A673 (cell line): ENCODE measurements around the gene PNPLA6. TPM values are rescaled to one million over a fixed set of nuclear protein-coding genes. Genes with fewer than 3 reads are reported as not detected.
A peak's percentile ranks its signal among the peaks of the same experiment; 100 is the strongest.

Experiments
- BruUV-seq: library from RNA; stranded (reverse); fragments of 400-500 nt; replicated peaks from 2 replicates; lab custom pipeline; 2021; lab: Mats Ljungman, UMichigan
- CTCF ChIA-PET: fragments of 300-600 bp; sonication (Branson Sonifier 250); formaldehyde crosslinking; loops from one replicate; lab custom pipeline; 2022; ENCODE audit warnings: antibody characterized with exemption; lab: Charles Lee
- POLR2A ChIA-PET: fragments of 300-600 bp; sonication (Branson Sonifier 250); formaldehyde crosslinking; loops from one replicate; lab custom pipeline; 2022; ENCODE audit warnings: antibody characterized with exemption; ENCODE audit not compliant: low non-redundant PET; lab: Charles Lee
- DNase-seq: peaks from one replicate; pipeline ENCODE4 v3.0.0-alpha.2; 2015; ENCODE audit warnings: low spot score
- H3K27ac ChIP-seq: fragments of 200-600 bp; sonication (generic); 2 replicates; pipeline ENCODE4 v1.5.1; 2016; ENCODE audit warnings: mixed run types, low read depth, mild to moderate bottlenecking, mixed read lengths, antibody characterized with exemption, low read length; ENCODE audit not compliant: poor library complexity, severe bottlenecking
- H3K27me3 ChIP-seq: fragments of 200-600 bp; sonication (generic); replicated peaks from 2 replicates; pipeline ENCODE4 v1.6.1; 2017; ENCODE audit warnings: mixed run types, low read depth, mild to moderate bottlenecking, mixed read lengths, antibody characterized with exemption, low read length; ENCODE audit not compliant: insufficient read depth, poor library complexity
- H3K36me3 ChIP-seq: fragments of 200-600 bp; sonication (generic); 2 replicates; pipeline ENCODE4 v1.6.1; 2016; ENCODE audit warnings: mixed run types, mild to moderate bottlenecking, mixed read lengths, antibody characterized with exemption, low read length; ENCODE audit not compliant: insufficient read depth, poor library complexity, severe bottlenecking
- H3K4me1 ChIP-seq: fragments of 200-600 bp; sonication (generic); 2 replicates; pipeline ENCODE4 v1.6.1; 2017; ENCODE audit warnings: mixed run types, mild to moderate bottlenecking, mixed read lengths, antibody characterized with exemption, low read length; ENCODE audit not compliant: insufficient read depth, poor library complexity, severe bottlenecking
- H3K4me3 ChIP-seq: fragments of 200-600 bp; sonication (generic); 2 replicates; pipeline ENCODE4 v1.5.1; 2016; ENCODE audit warnings: low read depth, mixed run types, mild to moderate bottlenecking, mixed read lengths, low read length; ENCODE audit not compliant: poor library complexity, severe bottlenecking
- H3K9me3 ChIP-seq: fragments of 200-600 bp; sonication (generic); 2 replicates; pipeline ENCODE4 v1.6.1; 2016; ENCODE audit warnings: mixed run types, low read depth, mild to moderate bottlenecking, mixed read lengths, antibody characterized with exemption, low read length; ENCODE audit not compliant: poor library complexity, severe bottlenecking
- EZH2 ChIP-seq: fragments of 200-600 bp; sonication (generic); IDR thresholded peaks from 2 replicates; pipeline ENCODE4 v1.6.1; 2017; ENCODE audit warnings: borderline replicate concordance, low read depth, mild to moderate bottlenecking, mixed read lengths, antibody characterized with exemption, low read length; ENCODE audit not compliant: poor library complexity, severe bottlenecking
- intact Hi-C: fragments of 100-400 bp; cut with micrococcal nuclease; formaldehyde crosslinking; loops from one replicate; pipeline ENCODE4 v1.10.0; 2022; ENCODE audit not compliant: unreplicated experiment
- total RNA-seq: library from RNA; stranded (reverse); gene quantifications from 2 replicates; pipeline ENCODE4 v1.2.3, GENCODE V29; 2021
- TF ChIP-seq, protein P1 (sequence below): fragments of 300-800, 200-600 bp; sonication (generic); conservative IDR thresholded peaks from 2 replicates; pipeline ENCODE4 v1.5.1; 2017; ENCODE audit warnings: low read depth, mild to moderate bottlenecking, antibody characterized with exemption, low read length, moderate library complexity, mixed read lengths

Gene PNPLA6
- total RNA-seq, 1 experiment from 2014 or later: 70.4 TPM

DNA sequence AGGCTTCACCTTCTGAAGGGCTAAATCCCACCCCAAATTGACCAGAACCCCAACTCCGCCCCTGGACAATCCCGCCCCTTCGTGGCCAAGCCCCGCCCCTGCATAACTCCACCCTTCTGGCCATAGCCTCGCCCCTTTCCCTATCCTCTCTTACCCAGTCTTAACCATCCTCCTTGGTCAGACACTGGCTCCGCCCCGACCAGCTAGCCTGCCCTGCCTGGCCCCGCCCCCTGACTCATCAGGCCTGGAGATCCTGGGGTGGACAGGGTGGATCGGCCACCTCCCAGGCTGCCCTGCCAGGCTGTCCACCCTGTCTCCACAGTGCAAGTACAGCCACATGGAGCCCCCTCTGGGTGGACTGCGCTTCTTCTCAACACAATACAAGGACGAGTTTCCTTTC lies 27.6 kb upstream of the PNPLA6 start:
- POLR2A ChIA-PET: interaction anchor here (0.7 kb wide), 1 partner anchor 11 kb away, joined by 14 read pairs; no protein-coding TSS in a partner anchor
- intact Hi-C loops: no loop called here
- no peak overlapping the region for H3K4me3 ChIP-seq

DNA sequence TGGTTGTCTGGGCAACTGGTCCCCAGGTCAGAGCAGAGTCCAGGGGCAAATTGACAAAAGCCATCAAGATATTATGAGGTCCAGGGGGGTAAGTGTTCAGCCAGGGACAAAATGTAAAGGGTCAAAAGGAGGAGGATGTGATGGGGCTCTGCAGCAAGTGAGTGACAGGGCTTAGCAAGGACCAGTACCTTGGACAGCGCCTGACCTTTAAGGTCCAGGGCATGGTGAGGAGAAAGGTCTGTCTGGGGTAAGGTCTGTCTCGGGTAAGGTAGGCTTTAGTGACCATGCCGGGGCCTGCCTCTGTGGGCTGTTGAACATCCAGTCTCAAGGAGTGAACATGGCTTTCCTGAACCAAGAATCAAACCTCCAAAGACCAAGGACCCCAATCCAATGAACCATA lies 25.9 kb upstream of the PNPLA6 start:
- intact Hi-C loops: no loop called here
- DNase-seq: no peak
- Histone ChIP-seq H3K4me3 (no peak overlapping the region), H3K4me1 (peaks cover 5% of the 10 kb centered on the region), H3K27me3 (no peaks in the 10 kb centered on the region), H3K27ac (no peak overlapping the region), H3K9me3 (no peaks in the 10 kb centered on the region), H3K36me3 (no peaks in the 10 kb centered on the region)
- CTCF ChIA-PET: no interaction called here
- no TSS peak for BruUV-seq
- POLR2A ChIA-PET: no interaction called here
- TF ChIP-seq, protein P1, sequence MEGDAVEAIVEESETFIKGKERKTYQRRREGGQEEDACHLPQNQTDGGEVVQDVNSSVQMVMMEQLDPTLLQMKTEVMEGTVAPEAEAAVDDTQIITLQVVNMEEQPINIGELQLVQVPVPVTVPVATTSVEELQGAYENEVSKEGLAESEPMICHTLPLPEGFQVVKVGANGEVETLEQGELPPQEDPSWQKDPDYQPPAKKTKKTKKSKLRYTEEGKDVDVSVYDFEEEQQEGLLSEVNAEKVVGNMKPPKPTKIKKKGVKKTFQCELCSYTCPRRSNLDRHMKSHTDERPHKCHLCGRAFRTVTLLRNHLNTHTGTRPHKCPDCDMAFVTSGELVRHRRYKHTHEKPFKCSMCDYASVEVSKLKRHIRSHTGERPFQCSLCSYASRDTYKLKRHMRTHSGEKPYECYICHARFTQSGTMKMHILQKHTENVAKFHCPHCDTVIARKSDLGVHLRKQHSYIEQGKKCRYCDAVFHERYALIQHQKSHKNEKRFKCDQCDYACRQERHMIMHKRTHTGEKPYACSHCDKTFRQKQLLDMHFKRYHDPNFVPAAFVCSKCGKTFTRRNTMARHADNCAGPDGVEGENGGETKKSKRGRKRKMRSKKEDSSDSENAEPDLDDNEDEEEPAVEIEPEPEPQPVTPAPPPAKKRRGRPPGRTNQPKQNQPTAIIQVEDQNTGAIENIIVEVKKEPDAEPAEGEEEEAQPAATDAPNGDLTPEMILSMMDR: no peak
- no peak for TF ChIP-seq EZH2

More for the DNA sequence above, 27.6 kb upstream of the PNPLA6 start:
- peak; percentile 63 for DNase-seq
- Histone ChIP-seq H3K9me3 (no peaks in the 10 kb centered on the region), H3K27ac (no peak overlapping the region), H3K4me1 (peaks cover 5% of the 10 kb centered on the region), H3K36me3 (no peaks in the 10 kb centered on the region), H3K27me3 (no peaks in the 10 kb centered on the region)
- CTCF ChIA-PET: no interaction called here
- TF ChIP-seq EZH2: no peak
- TF ChIP-seq, protein P1: no peak
- BruUV-seq: no TSS peak

DNA sequence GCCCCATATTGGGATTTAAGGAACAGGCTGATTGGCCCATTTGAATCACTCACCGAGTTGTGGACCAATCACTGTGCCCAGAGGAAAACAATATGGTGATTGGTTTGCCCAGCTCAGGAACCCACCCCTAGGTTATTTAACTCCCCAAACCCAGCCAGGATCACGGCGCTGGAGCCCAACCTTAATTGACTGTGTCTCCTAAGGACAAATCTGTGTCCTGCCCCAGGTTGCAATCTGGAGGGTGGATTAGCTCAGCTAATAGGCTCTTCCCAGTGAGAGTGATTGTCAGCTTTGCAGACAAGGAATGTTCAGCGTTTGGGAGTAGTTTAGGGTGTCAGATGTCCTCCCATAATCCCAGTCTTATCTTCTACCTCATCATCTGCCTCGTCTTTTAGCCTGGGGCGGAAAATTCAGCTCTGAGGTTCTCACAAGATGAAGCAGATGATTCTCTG lies 23.1 kb upstream of the PNPLA6 start:
- no peak overlapping the region for H3K27ac ChIP-seq
- POLR2A ChIA-PET: interaction anchor here (0.5 kb wide), 1 partner anchor 9 kb away, joined by 14 read pairs; no protein-coding TSS in a partner anchor
- intact Hi-C loops: no loop called here
- H3K27me3 ChIP-seq: no peaks in the 10 kb centered on the region
- H3K4me1 ChIP-seq: no peaks in the 10 kb centered on the region
- no peak overlapping the region for H3K4me3 ChIP-seq
- H3K9me3 ChIP-seq: no peaks in the 10 kb centered on the region
- CTCF ChIA-PET: interaction anchor here (0.5 kb wide), 1 partner anchor 342 kb away, joined by 5 read pairs; no protein-coding TSS in a partner anchor
- TF ChIP-seq EZH2: no peak
- TF ChIP-seq, protein P1: no peak
- DNase-seq: no peak
- H3K36me3 ChIP-seq: no peaks in the 10 kb centered on the region
- BruUV-seq: no TSS peak
